Heart right ventricle (tissue), 16 donors: ENCODE measurements around the gene GALNTL6. TPM values are rescaled to one million over a fixed set of nuclear protein-coding genes. Genes with fewer than 3 reads are reported as not detected.
"Not testable (repeated sequence)": the region's sequence is repeated elsewhere in the genome, so short reads cannot be mapped to it uniquely, and the experiment has no call there.

ENCODE experiments used
- ATAC-seq, 8 donors: fragments of 200-7000 bp; cut with Tn5 transposase; one replicate each; pipeline ENCODE4 v1.9.1; 2020; ENCODE audit warnings: mild to moderate bottlenecking in 8 of 8, moderate library complexity in 8 of 8, moderate number of reproducible peaks in 1 of 8
- DNase-seq, 2 donors: peaks; one replicate each; pipeline ENCODE4 v3.0.0-alpha.2; 2020
- H3K27ac ChIP-seq, 10 donors: fragments of 200-600 bp; sonication (generic) in 2 of 10; one replicate each; pipeline versions ENCODE4 v1.5.0 to v1.8.0; 2020 to 2022; ENCODE audit warnings: mild to moderate bottlenecking in 3 of 10
- H3K27me3 ChIP-seq, 7 donors: fragments of 200-600 bp; one replicate each; pipeline ENCODE4 v1.8.0; 2021 to 2022; ENCODE audit warnings: mild to moderate bottlenecking in 2 of 7
- H3K36me3 ChIP-seq, 9 donors: fragments of 200-600 bp; sonication (generic) in 1 of 9; one replicate each; pipeline versions ENCODE4 v1.5.0 to v1.8.0; 2020 to 2022; ENCODE audit warnings: mild to moderate bottlenecking in 2 of 9
- H3K4me1 ChIP-seq, 9 donors: fragments of 200-600 bp; sonication (generic) in 1 of 9; one replicate each; pipeline versions ENCODE4 v1.5.0 to v1.8.0; 2020 to 2022; ENCODE audit warnings: mild to moderate bottlenecking in 4 of 9
- H3K4me3 ChIP-seq, 10 donors: fragments of 200-600 bp; sonication (generic) in 2 of 10; one replicate each; pipeline versions ENCODE4 v1.5.0 to v1.8.0; 2020 to 2022; ENCODE audit warnings: mild to moderate bottlenecking in 7 of 10, moderate library complexity in 2 of 10
- H3K9me3 ChIP-seq, 11 donors: fragments of 200-600 bp in 10 of 11; sonication (generic) in 2 of 11; one replicate each; pipeline versions ENCODE4 v1.5.0 to v1.8.0; 2013 to 2022; ENCODE audit warnings: mild to moderate bottlenecking in 2 of 11, control low read depth in 1 of 11, moderate library complexity in 1 of 11
- WGBS, 2 donors: extraction: QIAGEN DNeasy Blood & Tissue Kit; methylation state at CpG; one replicate each; pipeline ENCODE4 v1.1.7; 2013; ENCODE audit warnings: inconsistent platforms in 1 of 2; 5-methylcytosine and 5-hydroxymethylcytosine counted together
- intact Hi-C, 10 donors: fragments of 100-400 bp; cut with DNase I; formaldehyde crosslinking; loops; one replicate each; pipeline versions ENCODE4 v1.11.1 to v1.14.2; 2022
- polyA plus RNA-seq, 2 donors: library from polyadenylated mRNA; stranded (reverse); fragments of 200-250 nt; gene quantifications; one replicate each; pipeline ENCODE4 v1.2.3, GENCODE V29; 2013
- total RNA-seq, 10 donors: library from RNA; stranded (reverse); fragmentation: NEBNext Ultra II Directional in 3 of 10; extraction: Animal tissue kit (Norgen Biotek cat#: 25700) in 3 of 10; gene quantifications; one replicate each; pipeline versions ENCODE4 v1.2.1 to v1.2.4, GENCODE V29; 2021 to 2023
- TF ChIP-seq, protein P1 (sequence below), 9 donors: fragments of 200-600 bp; sonication (generic) in 2 of 9; IDR thresholded peaks; one replicate each; pipeline versions ENCODE4 v1.5.0 to v1.8.0; 2021 to 2022; ENCODE audit warnings: antibody characterized with exemption in 9 of 9, mild to moderate bottlenecking in 5 of 9, moderate library complexity in 1 of 9
- donor health status: Arrhythmogenic right ventricular cardiomyopathy.
- donor health status: ischemic (EF 13 %, LVEDD 7.1; RV severe dilation, severe dysfunction).
- donor health status: healthy with polysubstance abuse.
- donor health status: DM: no; HTN: yes; CAD: no.
- donor health status: DM: no; HTN: no; CAD: no.
- donor health status: ischemic (EF 25% LVEDD 6.9; RV normal size, moderate dysfunction).
- donor health status: ischemic (EF 25% LVEDD 5.7; RV mildly dilated, moderate dysfunction).
- donor health status: healthy.
- donor health status: DM: yes; HTN: yes; CAD: no.
- donor health status: Ischemic cardiomyopathy.
- donor health status: ischemic (EF 35%, LVEDD 5.7; RV mildly dilated, moderate dysfunction).
- donor health status: nonischemic (EF 11% LVEDD 7.7; RV severe dilation, severe dysfunction).
- donor health status: DM: yes; HTN: yes; CAD: no.
- donor health status: PGD.
- donor health status: ischemic (EF 29% LVEDD 5.4; RV normal size, mild dysfunction).
- donor health status: nonischemic (EF 23%, LVEDD 6.1; RV moderate dilation, normal function).

GALNTL6 gene
- total and polyA plus RNA-seq, 12 donors, result 0.14 to 2.6 (median 0.49) TPM; not detected in 6

DNA sequence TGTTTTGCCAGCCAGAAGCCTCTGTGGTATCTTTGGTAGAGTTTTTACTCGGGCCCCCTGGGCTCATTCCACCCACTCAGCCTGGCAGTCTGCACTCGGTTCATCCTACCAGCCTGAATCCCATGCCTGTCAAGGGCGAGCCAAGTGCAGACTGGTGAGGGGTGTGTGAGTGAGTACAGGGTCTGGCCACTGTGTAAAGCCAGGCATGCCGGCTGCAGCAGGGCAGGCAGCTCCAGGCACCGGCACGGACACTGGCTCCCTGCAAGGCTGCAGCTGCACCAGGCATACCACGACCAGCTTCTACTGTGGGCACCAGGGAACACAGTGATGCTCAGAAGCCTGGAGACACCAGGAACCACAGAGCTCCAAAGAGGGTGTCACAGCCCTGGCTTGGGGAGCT lies 1161.4 kb downstream of the GALNTL6 start:
- no peak overlapping the region for H3K27ac ChIP-seq
- TF ChIP-seq, protein P1, sequence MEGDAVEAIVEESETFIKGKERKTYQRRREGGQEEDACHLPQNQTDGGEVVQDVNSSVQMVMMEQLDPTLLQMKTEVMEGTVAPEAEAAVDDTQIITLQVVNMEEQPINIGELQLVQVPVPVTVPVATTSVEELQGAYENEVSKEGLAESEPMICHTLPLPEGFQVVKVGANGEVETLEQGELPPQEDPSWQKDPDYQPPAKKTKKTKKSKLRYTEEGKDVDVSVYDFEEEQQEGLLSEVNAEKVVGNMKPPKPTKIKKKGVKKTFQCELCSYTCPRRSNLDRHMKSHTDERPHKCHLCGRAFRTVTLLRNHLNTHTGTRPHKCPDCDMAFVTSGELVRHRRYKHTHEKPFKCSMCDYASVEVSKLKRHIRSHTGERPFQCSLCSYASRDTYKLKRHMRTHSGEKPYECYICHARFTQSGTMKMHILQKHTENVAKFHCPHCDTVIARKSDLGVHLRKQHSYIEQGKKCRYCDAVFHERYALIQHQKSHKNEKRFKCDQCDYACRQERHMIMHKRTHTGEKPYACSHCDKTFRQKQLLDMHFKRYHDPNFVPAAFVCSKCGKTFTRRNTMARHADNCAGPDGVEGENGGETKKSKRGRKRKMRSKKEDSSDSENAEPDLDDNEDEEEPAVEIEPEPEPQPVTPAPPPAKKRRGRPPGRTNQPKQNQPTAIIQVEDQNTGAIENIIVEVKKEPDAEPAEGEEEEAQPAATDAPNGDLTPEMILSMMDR (IDR thresholded peaks at IDR 0.05), result no peak
- peaks cover 0 to 20% (median 0%) of the 10 kb centered on the region in 11 donors for H3K9me3 ChIP-seq
- ATAC-seq, result no peak
- H3K4me3 ChIP-seq, result no peak overlapping the region
- no peaks in the 10 kb centered on the region for H3K36me3 ChIP-seq
- DNase-seq, result no peak
- intact Hi-C loops, result no loop called here
- WGBS, 2 donors, result 85 to 86% methylated on average over 7 of the region's 7 CpGs
- H3K27me3 ChIP-seq, result peaks cover 0 to 12% (median 4%) of the 10 kb centered on the region in 7 donors
- H3K4me1 ChIP-seq, result no peaks in the 10 kb centered on the region

DNA sequence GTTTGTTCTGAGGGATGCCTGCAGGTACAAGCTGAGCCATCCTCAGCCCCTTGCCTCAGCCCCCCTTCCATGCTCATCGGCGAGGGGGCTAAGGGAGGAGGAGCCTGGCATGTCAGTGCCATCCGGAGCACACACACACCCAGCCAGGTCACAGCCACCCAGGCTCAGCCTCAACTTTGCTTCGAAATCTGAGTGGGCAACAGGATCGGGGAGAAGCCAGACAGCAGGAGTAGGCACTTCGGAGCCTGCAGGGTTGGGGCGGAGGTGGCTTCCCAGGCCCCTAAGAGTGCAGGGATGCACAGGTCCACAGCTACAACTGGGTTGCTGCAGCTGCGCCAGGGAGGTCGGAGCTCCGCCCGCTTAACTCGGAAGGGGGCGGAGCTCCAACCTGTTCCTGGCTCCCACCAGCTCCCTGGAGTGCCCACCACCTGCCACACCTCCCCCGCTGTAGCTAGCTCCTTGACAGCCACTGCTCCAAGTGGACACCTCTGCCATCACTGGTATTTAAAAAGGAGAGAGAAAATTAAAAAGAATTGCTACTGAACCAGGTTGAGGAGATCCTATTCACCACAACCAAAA lies 1162.5 kb downstream of the GALNTL6 start:
- Histone ChIP-seq H3K36me3 (no peaks in the 10 kb centered on the region), H3K4me3 (no peak overlapping the region), H3K4me1 (no peaks in the 10 kb centered on the region), H3K27me3 (peaks cover 0 to 16% (median 4%) of the 10 kb centered on the region in 7 donors), H3K27ac (no peak overlapping the region), H3K9me3 (peaks cover 0 to 9% (median 0%) of the 10 kb centered on the region in 11 donors)
- ATAC-seq (no peak), DNase-seq (no peak)
- TF ChIP-seq, protein P1 (IDR thresholded peaks at IDR 0.05), result no peak
- 92 to 93% methylated on average over 14 of the region's 14 CpGs for WGBS, 2 donors
- intact Hi-C loops, result no loop called here

DNA sequence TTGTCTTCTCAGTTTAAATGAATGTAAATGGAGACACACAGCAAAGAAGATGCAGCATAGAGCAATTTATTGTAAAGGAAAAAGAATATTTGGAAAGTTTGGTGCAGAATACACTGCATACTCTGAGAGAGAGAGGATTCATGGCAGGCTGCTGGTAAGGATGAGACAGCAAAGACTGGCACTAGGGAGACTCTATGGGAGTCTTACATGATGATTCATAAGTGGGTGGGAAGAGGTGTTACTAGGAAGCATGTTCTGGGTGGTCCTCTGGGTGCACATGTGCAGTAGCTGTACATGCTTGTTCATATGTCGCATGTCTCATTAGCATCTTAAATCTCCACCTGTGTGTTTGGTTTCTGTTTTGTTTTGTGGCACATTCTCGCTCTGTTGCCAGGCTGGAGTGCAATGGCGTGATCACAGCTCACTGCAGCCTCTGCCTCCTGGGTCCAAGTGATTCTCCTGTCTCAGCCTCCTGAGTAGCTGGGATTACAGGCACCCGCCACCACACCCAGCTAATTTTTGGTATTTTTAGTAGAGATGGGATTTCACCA lies 1164.4 kb downstream of the GALNTL6 start:
- H3K9me3 ChIP-seq, DNase-seq, H3K4me3 ChIP-seq, ATAC-seq, H3K4me1 ChIP-seq, intact Hi-C loops, H3K27ac ChIP-seq, H3K36me3 ChIP-seq: not testable (repeated sequence)
- H3K27me3 ChIP-seq, result peaks cover 0 to 16% (median 4%) of the 10 kb centered on the region in 7 donors
- 88 to 95% methylated on average over 4 of the region's 4 CpGs for WGBS, 2 donors

GRCh38 chr4:172978848-172979247 lies 1165.6 kb downstream of the GALNTL6 start:
- Histone ChIP-seq H3K36me3 (no peaks in the 10 kb centered on the region), H3K4me1 (no peaks in the 10 kb centered on the region), H3K27me3 (peaks cover 0 to 16% (median 4%) of the 10 kb centered on the region in 7 donors), H3K27ac (no peak overlapping the region), H3K9me3 (peaks cover 0 to 9% (median 0%) of the 10 kb centered on the region in 11 donors), H3K4me3 (no peak overlapping the region)
- DNase-seq (no peak), ATAC-seq (no peak)
- TF ChIP-seq, protein P1 (IDR thresholded peaks at IDR 0.05), result no peak
- WGBS, 2 donors, result 75 to 76% methylated on average over 4 of the region's 4 CpGs
- intact Hi-C loops, result no loop called here

GRCh38 chr4:172979332-172979731 lies 1166.1 kb downstream of the GALNTL6 start:
- TF ChIP-seq, protein P1 (IDR thresholded peaks at IDR 0.05), result no peak
- no peaks in the 10 kb centered on the region for H3K36me3 ChIP-seq
- peaks cover 0 to 9% (median 0%) of the 10 kb centered on the region in 11 donors for H3K9me3 ChIP-seq
- WGBS, 2 donors, result 77 to 87% methylated on average over 1 of the region's 1 CpG
- no peaks in the 10 kb centered on the region for H3K4me1 ChIP-seq
- H3K27ac ChIP-seq, result no peak overlapping the region
- ATAC-seq (no peak), DNase-seq (no peak)
- intact Hi-C loops, result no loop called here
- no peak overlapping the region for H3K4me3 ChIP-seq
- peaks cover 0 to 16% (median 4%) of the 10 kb centered on the region in 7 donors for H3K27me3 ChIP-seq
